GM04503 (cell line): Measurements from ENCODE around the gene ATAT1.
"Not testable (repeated sequence)": the region's sequence is repeated elsewhere in the genome, so short reads cannot be mapped to it uniquely, and the experiment has no call there.

Experiments used
- DNase-seq: peaks from one replicate; pipeline ENCODE4 v3.0.0-alpha.2; 2012; ENCODE audit warnings: low read depth

Gene ATAT1

DNA sequence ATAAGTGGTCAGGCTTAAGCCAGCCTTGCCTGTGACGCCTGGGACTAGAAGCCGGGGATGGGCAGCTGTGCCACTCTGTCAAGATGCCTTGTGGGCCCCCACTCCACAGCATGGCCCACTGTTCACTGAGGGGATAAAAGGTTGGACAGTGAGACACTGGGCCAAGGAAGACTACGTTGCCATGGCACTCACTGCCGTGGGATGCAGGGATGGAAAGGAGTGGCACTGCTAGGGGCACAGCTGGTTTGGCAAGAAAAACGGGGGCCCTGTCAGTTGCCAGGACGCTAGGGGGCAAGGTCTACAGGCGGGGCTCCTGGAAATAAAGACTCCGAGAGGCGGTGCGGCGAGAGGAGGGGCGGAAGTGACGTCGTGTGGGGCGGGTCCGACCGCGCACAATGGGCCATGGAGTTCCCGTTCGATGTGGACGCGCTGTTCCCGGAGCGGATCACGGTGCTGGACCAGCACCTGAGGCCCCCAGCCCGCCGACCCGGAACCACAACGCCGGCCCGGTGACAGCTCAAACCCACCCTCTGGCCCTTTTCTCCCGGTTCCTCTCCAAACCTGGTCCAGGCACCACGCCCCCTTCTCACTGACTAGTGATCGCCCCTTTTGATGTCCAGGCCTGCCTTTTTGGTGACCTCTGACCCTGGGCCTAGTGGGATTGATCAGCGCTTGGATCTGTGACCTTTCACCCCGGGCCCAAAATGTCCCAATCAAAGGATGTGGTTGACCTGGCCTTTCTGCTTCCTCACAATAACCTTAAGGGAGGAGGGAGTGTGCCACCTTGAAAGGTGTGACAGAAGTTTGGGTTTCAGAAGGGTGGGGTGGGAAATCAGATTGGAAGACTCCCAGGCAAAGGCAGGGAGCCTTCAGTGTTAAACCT is at the start of gene ATAT1:
ATAT1 (plus strand) TSS at position 391 of the 883 bp plus-strand sequence.
- no peak for DNase-seq

DNA sequence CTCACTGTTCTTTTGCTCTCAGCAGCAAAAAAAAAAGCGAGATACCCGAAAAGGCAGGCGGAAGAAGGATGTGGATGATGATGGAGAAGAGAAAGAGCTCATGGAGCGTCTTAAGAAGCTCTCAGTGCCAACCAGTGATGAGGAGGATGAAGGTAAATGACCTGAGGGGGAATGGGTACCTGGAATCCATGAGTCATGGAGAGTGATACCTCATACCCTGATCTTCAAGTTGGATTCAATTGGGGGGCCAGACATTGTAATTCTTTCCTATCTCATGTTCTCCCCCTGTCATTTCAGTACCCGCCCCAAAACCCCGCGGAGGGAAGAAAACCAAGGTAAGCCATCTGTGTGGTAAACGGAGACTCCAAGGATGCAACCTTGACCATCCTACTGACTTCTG is 48.6 kb upstream of the ATAT1 start:
- no peak for DNase-seq

DNA sequence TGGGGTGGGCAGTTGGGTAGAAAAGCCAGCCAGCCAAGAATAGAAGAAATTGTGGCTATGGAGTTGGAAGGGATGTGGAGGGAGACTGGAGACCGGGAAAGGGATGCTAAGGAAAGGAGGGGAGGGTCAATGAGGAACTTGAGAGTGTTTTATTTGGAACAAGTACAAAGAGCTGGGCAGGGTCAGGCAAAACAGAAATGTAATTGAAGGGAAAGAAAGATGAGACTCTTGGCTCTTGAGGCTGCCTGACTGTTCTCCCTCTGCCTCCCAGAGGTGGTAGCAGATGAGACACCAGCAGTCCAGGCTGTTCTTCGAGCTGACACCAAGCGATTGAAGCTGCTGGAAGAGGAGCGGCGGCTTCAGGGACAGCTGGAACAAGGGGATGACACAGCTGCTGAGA is 42.8 kb upstream of the ATAT1 start:
- DNase-seq: no peak

DNA sequence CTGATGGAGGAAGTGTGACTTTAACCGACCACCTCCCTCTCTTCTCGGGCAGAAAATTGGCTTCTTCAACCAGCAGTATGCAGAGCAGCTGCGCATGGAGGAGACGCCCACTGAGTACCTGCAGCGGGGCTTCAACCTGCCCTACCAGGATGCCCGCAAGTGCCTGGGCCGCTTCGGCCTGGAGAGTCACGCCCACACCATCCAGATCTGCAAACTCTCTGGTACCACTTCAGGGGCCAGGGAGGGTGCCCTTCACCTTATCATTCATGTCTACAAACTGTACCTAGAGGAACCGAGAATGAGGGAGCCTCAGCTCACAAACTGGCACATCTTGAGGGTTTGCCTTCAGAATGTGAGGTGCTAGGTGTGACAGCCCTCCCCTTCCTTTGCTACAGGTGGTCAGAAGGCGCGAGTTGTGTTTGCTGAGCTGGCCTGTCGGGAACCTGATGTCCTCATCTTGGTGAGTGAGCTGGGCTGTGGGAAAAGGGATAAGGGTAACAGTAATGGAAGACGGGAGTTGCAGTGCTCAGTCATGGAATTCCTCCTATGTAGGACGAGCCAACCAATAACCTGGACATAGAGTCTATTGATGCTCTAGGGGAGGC is 36.8 kb upstream of the ATAT1 start:
- DNase-seq: no peak

DNA sequence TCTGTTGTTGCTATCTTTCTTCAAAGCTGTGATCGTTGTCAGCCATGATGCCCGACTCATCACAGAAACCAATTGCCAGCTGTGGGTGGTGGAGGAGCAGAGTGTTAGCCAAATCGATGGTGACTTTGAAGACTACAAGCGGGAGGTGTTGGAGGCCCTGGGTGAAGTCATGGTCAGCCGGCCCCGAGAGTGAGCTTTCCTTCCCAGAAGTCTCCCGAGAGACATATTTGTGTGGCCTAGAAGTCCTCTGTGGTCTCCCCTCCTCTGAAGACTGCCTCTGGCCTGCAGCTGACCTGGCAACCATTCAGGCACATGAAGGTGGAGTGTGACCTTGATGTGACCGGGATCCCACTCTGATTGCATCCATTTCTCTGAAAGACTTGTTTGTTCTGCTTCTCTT is 36.2 kb upstream of the ATAT1 start:
- DNase-seq: no peak

DNA sequence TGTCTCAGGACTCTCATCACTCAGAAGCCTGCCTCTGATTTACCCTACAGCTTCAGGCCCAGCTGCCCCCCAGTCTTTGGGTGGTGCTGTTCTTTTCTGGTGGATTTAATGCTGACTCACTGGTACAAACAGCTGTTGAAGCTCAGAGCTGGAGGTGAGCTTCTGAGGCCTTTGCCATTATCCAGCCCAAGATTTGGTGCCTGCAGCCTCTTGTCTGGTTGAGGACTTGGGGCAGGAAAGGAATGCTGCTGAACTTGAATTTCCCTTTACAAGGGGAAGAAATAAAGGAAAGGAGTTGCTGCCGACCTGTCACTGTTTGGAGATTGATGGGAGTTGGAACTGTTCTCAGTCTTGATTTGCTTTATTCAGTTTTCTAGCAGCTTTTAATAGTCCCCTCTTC is 35.7 kb upstream of the ATAT1 start:
- DNase-seq: no peak

DNA sequence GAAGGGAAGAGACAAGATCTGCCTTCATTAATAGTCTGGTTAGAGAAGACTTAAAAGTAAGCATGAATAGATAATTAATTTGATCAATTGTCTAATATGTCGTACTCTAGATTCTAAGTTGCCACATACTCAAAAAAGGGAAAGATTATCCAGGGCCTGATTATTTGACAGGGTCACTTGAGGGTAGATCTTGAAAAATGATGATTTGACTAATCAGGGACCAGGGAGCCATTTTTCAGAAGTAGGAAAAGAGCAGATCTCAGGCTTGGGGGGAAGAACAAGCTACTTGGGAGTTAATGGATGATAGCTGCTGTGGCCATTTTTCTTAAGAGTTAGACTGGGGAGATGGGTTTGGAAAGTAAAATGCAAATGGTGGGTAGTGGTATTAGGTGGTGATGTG is 34.4 kb upstream of the ATAT1 start:
- DNase-seq: no peak

DNA sequence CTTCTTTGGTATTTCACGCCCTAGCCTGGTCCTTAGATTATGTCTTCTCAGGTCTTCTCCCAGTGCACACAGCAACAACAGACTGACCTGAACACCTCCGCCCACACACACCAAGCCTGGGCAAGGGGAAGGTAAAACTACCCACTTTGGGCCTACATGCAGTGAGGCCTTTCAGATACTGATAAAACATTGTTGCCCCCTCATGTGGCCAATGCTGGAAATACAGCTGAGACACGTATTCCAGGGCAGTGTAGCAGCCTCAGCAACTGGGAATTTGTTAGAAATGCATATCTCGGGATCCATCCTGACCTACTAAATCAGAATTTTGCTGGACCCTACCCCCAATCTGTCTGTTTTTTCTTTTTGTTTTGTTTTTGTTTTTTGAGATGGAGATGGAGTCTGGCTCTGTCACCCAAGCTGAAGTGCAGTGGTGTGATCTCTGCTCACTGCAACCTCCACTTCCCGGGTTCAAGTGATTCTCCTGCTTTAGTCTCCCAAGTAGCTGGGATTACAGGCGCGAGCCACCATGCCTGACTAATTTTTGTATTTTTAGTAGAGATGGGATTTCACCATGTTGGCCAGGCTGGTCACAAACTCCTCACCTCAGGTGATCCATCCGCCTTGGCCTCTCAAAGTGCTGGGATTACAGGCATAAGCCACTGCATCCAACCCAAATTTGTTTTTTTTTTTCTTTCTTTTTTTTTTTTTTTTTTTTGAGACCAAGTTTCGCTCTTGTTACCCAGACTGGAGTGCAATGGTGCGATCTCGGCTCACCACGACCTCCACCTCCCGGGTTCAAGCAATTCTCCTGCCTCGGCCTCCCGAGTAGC is 29.1 kb upstream of the ATAT1 start:
- not testable (repeated sequence) for DNase-seq

DNA sequence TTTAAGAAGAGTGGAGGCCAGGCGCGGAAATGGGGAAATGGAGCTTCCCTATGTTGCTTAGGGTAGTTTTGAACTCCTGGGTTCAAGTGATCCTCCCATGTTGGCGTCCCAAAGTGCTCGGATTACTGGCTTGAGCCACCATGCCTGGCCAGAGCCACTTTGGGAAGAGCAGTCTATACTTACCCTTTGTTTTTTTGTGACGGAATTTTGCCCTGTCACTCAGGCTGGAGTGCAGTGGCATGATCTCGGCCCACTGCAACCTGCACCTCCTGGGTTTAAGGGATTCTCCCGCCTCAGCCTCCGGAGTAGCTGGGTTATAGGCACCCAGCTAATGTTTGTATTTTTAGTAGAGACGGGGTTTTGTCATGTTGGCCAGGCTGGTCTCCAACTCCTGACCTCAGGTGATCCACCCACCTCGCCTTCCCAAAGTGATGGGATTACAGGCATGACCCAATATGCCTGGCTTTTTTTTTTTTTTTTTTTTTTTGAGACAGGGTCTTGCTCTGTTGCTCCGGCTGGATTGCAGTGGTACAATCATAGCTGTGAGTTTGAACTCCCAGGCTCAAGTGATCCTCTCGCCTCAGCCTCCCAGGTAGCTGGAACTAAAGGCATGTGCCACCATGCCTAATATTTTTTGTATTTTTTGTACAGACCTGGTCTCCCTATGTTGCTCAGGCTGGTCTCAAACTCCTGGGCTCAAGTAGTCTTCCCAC is 27.6 kb upstream of the ATAT1 start:
- no peak for DNase-seq

DNA sequence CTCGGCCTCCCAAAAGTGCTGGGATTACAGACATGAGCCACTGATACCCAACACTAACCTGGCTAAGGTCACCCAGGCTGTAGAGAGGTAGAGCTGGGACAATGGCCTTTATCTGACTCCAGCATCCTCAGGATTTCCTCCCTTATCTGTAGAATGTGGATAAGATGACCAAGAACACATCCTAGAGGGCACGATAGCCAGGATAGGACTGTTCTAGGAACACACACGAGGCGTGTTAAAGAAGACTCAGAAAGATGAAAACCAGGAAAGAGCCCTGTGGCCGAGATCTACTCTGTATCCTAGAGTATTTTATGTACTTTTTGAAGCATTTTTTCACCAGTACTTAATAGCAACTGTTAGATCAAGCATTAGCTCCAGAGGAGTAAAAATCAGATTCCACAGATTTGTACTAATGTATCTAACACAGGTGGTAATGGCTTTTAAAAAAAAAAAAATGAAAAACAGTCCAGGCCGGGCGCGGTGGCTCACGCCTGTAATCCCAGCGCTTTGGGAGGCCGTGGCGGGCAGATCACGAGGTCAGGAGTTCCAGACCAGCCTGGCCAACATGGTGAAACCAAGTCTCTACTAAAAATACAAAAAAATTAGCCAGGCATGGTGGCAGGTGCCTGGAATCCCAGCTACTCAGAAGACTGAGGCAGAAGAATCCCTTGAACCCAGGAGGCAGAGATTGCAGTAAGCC is 26.9 kb upstream of the ATAT1 start:
- no peak for DNase-seq

DNA sequence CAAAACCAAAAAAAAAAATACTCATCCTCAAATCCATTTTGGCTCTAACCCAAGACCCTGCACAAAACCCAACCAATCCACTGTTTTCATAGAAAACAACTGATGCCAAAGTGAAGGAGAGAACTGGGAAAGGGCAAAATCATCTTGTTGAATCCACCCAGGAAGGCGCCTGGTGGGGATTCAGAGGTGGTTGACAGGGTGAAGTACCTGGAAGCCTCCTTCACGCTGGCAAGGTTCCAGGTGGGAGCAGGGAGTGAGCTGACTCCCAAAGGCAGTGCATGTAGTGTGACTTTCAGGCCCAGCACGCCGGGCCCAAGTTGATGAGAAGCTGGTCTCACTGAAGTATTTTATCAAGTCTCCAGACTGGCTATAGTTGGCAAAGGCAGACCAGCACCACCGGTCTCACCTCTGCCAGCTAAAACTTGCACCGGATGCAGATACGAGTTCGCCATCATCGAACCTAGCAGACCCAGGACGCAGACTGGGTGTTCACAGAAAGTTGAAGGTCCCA is 26.2 kb upstream of the ATAT1 start:
- DNase-seq: no peak

DNA sequence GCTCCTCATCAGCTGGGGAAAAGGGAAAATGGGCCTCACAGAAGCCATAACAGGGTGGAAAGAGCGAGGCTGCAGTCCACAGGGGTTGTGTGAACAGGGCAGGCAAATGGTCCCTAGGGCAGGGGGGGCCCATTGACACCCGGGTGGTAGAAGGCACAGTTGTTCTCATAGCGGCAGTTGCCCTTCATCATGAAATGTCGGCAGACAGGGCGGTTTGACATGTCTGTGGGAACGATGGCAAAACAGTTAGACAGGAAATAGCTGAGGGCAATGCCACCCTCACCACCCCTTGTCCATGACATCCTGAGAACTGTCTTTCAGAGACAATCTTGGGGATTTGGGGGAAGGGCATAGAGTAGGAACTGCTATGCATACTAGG is 25.2 kb upstream of the ATAT1 start:
- DNase-seq: no peak

DNA sequence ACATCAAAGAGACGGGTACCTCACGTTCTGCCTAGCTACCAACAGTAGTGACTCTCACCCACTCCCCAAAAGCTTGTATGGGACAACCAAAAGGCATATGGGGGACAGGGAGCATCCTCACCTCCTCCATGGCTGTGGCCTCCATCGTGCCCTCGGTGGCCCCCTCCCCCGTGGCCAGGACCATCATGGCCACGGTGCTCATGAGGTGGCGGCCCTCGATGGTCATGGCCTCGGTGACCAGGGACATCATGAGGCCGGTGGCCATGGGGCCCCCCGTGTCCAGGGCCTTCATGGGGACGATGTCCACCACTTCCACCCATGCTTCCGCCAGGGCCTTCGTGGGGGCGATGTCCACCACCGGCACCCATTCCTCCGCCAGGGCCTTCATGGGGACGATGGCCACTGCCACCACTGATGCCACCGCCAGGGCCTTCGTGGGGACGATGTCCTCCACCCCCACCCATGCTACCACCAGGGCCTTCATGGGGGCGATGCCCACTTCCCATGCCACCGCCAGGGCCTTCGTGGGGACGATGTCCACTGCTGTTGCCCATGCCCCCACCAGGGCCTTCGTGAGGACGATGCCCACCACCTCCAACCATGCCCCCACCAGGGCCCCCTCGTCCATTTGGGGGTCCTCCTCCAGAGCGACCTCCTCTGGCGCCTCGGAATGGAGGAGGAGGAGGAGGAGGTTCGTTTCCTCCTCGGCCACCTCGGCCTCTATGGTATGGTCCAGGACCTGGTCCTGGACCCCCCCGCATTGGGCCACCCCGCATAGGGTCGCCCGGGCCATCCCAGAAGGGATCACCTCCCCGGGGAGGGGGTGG is 24.6 kb upstream of the ATAT1 start:
- DNase-seq: no peak

DNA sequence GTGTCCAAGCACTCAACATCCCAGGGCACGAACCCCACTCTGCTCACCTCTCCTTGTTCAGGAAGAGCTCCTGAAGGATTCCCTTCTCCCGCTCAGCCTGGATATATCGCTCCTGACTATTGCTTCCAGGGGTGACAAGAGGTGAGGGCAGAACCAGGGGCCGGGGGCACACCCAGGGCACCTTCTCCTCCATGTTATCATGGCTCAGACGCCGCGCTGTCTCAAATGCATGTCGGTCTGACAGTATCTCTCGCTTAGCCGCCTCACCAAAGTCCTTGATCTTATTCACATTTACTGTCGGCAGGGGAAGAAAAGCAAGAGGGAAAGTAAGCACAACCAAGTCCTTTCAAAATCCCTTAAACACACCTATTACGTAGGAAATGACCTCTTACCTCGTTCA is 22.7 kb upstream of the ATAT1 start:
- no peak for DNase-seq

DNA sequence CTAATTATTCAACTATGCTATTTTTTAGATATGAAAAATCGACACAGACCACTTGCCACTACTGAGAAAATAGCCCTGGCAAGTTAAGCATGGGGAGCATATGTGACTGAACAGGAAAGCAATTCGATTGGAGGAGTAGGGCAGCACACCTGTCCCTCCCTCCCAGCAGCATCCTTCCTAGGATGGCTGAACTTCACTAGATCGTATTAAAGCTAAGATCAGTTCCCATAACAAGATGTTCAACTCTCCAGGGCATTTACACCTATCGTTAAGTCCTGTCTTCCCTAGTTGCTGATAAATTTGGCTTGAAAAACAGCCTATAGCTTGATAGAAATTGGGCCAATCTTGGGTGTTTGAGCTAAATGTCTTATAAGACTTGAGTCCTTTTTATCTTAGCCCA is 16.6 kb upstream of the ATAT1 start:
- no peak for DNase-seq

DNA sequence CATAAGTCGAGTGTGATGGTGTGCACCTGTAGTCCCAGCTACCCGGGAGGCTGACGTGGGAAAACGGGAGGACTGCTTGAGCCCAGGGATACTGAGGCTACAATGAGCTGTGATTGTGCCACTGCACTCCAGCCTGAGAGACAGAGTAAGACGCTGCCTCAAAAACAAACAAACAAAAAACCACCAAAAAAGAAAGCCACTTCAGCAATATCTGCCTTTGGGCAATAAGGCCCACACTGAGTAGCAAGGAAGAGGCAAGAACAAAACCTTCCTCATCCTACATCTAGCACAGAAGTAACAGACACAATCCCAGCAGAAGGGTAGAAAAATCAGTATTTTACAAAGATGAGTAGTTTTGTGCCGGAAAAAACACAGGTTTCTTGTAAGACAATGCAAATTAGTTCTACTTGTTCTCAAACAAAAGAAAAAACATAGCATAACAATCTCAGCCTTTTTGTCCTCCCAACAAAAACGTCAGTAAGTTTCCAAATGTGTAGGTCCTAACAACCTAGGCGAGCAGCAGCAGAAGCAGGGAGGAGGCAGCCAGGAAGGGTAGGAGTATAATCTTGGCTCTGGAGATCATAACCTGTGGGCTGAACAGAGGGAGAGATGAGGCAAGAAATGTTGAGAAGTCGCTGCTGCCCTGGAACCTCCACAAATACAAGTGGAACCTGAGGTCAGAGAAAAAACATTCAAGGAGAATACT is 15.4 kb upstream of the ATAT1 start:
- DNase-seq: no peak

DNA sequence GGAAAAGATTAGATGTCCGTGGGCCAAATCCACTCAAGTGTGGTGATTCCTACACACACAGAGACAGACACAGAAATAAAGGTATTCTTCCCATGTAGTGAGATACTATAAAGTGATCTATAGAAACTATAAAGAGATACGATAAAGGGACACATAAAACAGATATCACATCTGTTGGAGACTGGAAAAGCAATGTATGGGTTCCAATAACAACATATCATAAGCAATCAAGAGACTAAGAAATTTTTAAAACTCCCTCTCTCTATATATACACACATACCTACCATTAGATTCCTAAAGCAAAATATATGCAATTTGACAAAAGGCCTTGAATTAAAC is 14.8 kb upstream of the ATAT1 start:
- no peak for DNase-seq

DNA sequence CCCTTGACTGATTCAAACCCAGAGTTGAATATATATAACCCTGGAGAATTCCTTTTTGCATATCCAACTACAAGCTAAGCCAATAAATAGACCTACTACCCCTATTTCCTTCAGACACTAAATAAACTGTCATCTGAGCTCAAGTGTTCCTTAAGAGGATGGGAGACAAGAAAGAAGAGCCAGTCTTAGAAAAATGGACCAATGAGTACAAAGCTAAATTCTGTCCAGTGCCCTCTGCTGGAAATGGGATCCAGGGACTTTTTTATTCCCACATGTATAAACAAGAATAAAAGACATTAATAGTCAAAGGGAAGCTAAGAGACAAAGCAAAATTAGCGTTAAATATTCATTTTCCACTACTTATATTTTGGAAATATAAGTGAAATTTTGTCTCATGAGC is 14.5 kb upstream of the ATAT1 start:
- no peak for DNase-seq

DNA sequence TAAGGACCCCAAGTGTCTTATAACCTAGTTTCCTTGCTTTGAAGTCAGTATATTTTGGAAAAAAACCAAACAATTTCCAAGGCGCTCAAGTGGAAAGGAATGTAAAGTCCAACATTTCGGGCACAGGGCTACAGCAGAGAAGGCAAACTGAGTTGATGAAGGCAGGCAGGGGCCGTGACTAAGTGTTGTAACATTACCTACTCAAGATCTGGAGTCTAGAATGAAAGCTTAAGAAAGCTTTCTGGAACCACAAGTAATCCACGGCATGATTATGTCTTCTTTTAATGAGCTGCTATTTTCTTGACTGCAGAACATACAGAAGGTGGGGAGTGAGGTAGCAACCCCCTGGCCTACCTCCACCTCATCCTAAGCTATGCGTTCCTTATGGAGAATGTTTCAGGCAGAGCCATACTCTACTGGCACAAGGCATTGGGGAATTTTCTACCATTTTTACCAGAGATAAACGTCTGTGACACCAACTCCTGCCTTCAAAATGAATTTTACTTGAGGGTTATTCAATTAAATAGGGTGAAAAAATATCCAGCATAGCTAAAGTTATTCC is 13.9 kb upstream of the ATAT1 start:
- no peak for DNase-seq
